ENCODE measurements around the gene NQO2. TPM values are rescaled to one million over a fixed set of nuclear protein-coding genes. Genes with fewer than 3 reads are reported as not detected.

The NQO2 gene
- total and polyA plus RNA-seq, 11 donors, result 37.0 to 85.4 (median 62.8) TPM

DNA sequence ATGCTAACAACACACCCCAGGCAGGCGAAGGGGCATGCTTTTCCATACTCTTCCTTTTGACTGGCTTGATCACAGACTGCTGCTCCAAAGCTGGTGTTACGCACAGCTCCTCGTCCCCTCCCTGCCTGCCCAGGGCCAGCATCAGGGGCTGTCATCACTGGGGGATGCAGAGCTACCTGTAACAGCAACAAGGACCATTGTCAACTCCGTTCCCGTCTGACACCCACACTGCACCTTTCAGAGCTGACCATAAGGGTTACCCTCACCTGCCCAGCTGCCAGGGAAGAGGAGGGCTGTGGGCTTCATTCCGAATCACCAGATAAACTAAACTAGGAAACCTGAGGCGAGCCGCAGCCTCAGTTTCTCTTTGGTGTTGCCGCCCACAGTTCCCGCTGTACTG lies 15.4 kb downstream of the NQO2 start:
- intact Hi-C loops (cut with DNase I), result no loop called here
- ATAC-seq (no peak), DNase-seq (no peak)
- TF ChIP-seq, protein P1, sequence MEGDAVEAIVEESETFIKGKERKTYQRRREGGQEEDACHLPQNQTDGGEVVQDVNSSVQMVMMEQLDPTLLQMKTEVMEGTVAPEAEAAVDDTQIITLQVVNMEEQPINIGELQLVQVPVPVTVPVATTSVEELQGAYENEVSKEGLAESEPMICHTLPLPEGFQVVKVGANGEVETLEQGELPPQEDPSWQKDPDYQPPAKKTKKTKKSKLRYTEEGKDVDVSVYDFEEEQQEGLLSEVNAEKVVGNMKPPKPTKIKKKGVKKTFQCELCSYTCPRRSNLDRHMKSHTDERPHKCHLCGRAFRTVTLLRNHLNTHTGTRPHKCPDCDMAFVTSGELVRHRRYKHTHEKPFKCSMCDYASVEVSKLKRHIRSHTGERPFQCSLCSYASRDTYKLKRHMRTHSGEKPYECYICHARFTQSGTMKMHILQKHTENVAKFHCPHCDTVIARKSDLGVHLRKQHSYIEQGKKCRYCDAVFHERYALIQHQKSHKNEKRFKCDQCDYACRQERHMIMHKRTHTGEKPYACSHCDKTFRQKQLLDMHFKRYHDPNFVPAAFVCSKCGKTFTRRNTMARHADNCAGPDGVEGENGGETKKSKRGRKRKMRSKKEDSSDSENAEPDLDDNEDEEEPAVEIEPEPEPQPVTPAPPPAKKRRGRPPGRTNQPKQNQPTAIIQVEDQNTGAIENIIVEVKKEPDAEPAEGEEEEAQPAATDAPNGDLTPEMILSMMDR (IDR thresholded peaks at IDR 0.05), result no peak
- TF ChIP-seq POLR2A (IDR thresholded peaks at IDR 0.05), result no peak
- Histone ChIP-seq H3K36me3 (peaks cover 0 to 96% (median 84%) of the 10 kb centered on the region in 9 donors), H3K27me3 (no peaks in the 10 kb centered on the region), H3K27ac (no peak overlapping the region), H3K9me3 (peaks cover 0 to 24% (median 10%) of the 10 kb centered on the region in 12 donors), H3K4me3 (no peak overlapping the region), H3K4me1 (peaks cover 0 to 16% (median 0%) of the 10 kb centered on the region in 12 donors)
- WGBS, 4 donors, result 92 to 99% (median 95%) methylated on average over 10 of the region's 10 CpGs

GRCh38 chr6:3016473-3017280 lies 17.0 kb downstream of the NQO2 start:
- ATAC-seq, result no peak
- TF ChIP-seq POLR2A (IDR thresholded peaks at IDR 0.05), result no peak
- TF ChIP-seq, protein P1 (IDR thresholded peaks at IDR 0.05), result no peak

DNA sequence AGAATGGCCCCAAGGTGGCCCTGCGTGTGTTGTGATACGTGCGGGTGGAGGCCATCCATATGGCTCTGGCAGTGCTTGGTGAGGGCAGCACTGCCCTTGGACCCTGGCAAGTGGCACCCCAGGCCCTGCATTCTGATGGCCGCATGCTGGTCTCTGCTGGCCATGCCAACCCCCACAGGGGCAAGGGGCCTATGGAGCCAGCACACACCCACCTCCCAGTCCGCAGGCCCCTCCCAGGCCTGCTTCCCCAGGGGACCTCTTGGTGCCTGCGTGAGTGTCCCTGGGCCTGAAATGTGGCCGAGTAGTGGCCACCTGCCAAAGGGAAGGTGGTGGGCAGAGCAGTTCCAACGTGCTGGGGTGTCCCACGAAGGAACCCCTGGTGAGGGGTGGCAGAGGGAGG lies 17.6 kb downstream of the NQO2 start:
- H3K9me3 ChIP-seq, result peaks cover 0 to 4% (median 0%) of the 10 kb centered on the region in 12 donors
- TF ChIP-seq, protein P1 (IDR thresholded peaks at IDR 0.05), result no peak
- no peak for TF ChIP-seq POLR2A (IDR thresholded peaks at IDR 0.05)
- H3K4me3 ChIP-seq, result no peak overlapping the region
- intact Hi-C loops (cut with DNase I), result no loop called here
- H3K27ac ChIP-seq, result no peak overlapping the region
- no peak for DNase-seq
- H3K36me3 ChIP-seq, result peaks cover 0 to 85% (median 68%) of the 10 kb centered on the region in 9 donors
- 79 to 93% (median 89%) methylated on average over 6 to 9 of the region's 9 CpGs for WGBS, 4 donors
- peaks cover 0 to 28% (median 3%) of the 10 kb centered on the region in 12 donors for H3K4me1 ChIP-seq
- ATAC-seq, result peak in 1 of 4 donors; percentile 25
- no peaks in the 10 kb centered on the region for H3K27me3 ChIP-seq

More at GRCh38 chr6:3016473-3017280, 17.0 kb downstream of the NQO2 start:
- Histone ChIP-seq H3K4me3 (no peak overlapping the region), H3K27ac (no peak overlapping the region), H3K36me3 (peaks cover 0 to 92% (median 75%) of the 10 kb centered on the region in 9 donors), H3K9me3 (peaks cover 0 to 11% (median 5%) of the 10 kb centered on the region in 12 donors), H3K4me1 (peaks cover 0 to 21% (median 0%) of the 10 kb centered on the region in 12 donors), H3K27me3 (no peaks in the 10 kb centered on the region)
- intact Hi-C loops (cut with DNase I), result no loop called here
- DNase-seq, result no peak
- WGBS, 4 donors, result 96 to 98% (median 97%) methylated on average over 17 of the region's 17 CpGs

GRCh38 chr6:3019065-3019464 lies 19.4 kb downstream of the NQO2 start:
- ATAC-seq, result no peak
- no peaks in the 10 kb centered on the region for H3K27me3 ChIP-seq
- intact Hi-C loops (cut with DNase I), result no loop called here
- 38 to 53% (median 51%) methylated on average over 1 of the region's 1 CpG for WGBS, 4 donors
- peaks cover 0 to 71% (median 60%) of the 10 kb centered on the region in 9 donors for H3K36me3 ChIP-seq
- no peak for TF ChIP-seq POLR2A (IDR thresholded peaks at IDR 0.05)
- TF ChIP-seq, protein P1 (IDR thresholded peaks at IDR 0.05), result no peak
- H3K4me1 ChIP-seq, result peaks cover 0 to 35% (median 9%) of the 10 kb centered on the region in 12 donors
- H3K4me3 ChIP-seq, result no peak overlapping the region
- H3K9me3 ChIP-seq, result peaks cover 0 to 3% (median 0%) of the 10 kb centered on the region in 12 donors
- peak overlapping the region in 1 of 12 donors; percentile 43 for H3K27ac ChIP-seq
- DNase-seq, result no peak

Measured in heart left ventricle (tissue), 16 donors.